ENCODE data around the gene MAGI1.

DNA sequence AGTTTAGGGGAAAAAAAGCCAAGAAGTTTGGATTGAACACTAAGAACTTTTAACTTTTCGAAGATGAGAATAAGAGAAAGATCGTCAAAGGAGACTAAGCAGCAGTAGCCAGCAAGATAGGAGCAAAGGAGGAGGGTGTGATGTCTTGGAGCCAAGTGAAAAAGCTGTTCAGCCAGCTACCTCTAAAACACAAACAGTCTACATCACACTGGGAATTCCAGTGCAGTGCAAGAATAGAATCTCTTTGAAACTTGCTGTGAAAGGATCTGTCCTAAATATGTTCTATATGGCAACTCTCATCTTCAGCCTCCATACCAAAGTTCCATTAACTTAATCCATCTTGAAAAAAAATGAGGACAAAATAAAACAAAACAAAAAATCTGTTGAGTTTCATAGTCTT is 541.5 kb downstream of the MAGI1 start:
- TF ChIP-seq IRF2 (CRISPR knock-in tag; IDR thresholded peaks at IDR 0.05; ENCODE audit: borderline replicate concordance, low read depth) (no peak), NR3C1 (CRISPR knock-in tag; conservative IDR thresholded peaks at IDR 0.05; ENCODE audit: low read depth) (no peak), TEAD4 (CRISPR knock-in tag; IDR thresholded peaks at IDR 0.05) (no peak), ATF1 (CRISPR knock-in tag; IDR thresholded peaks at IDR 0.05) (no peak), JUN (CRISPR knock-in tag; IDR thresholded peaks at IDR 0.05) (no peak), NR2C2 (CRISPR knock-in tag; IDR thresholded peaks at IDR 0.05) (no peak), NFE2L1 (CRISPR knock-in tag; IDR thresholded peaks at IDR 0.05) (no peak)
- TF ChIP-seq, protein P1, sequence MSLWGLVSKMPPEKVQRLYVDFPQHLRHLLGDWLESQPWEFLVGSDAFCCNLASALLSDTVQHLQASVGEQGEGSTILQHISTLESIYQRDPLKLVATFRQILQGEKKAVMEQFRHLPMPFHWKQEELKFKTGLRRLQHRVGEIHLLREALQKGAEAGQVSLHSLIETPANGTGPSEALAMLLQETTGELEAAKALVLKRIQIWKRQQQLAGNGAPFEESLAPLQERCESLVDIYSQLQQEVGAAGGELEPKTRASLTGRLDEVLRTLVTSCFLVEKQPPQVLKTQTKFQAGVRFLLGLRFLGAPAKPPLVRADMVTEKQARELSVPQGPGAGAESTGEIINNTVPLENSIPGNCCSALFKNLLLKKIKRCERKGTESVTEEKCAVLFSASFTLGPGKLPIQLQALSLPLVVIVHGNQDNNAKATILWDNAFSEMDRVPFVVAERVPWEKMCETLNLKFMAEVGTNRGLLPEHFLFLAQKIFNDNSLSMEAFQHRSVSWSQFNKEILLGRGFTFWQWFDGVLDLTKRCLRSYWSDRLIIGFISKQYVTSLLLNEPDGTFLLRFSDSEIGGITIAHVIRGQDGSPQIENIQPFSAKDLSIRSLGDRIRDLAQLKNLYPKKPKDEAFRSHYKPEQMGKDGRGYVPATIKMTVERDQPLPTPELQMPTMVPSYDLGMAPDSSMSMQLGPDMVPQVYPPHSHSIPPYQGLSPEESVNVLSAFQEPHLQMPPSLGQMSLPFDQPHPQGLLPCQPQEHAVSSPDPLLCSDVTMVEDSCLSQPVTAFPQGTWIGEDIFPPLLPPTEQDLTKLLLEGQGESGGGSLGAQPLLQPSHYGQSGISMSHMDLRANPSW (CRISPR knock-in tag; conservative IDR thresholded peaks at IDR 0.05; ENCODE audit: low read depth) = no peak
- TF ChIP-seq, protein P2, sequence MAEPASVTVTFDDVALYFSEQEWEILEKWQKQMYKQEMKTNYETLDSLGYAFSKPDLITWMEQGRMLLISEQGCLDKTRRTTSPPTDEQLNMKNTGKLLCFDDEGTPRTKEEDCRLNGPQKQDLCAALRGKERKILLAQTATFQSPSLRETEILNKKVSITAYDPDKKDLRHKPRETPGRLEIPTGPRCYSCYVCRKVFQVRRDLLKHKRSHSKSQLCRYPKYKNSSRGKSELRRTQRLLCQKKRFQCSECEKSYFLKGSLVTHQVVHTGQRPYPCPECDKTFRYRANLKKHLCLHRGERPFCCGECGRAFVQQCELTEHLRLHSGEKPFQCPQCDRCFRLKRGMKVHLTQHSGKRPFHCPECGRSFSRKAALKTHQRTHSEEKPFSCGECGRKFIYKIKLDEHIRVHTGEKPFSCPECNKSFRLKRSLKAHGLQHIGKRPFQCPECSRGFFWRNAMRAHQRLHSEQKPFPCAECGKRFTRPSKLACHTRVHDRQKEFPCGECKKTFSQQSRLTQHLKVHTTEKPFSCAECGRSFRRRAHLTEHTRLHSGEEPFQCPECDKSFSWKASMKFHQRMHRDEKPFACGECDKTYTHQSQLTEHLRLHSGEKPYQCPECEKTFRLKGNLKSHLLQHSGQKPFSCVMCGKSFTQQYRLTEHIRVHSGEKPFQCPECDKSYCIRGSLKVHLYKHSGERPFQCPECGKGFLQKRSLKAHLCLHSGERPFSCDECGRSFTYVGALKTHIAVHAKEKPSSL (CRISPR knock-in tag; conservative IDR thresholded peaks at IDR 0.05) = no peak
- TF ChIP-seq, protein P3, sequence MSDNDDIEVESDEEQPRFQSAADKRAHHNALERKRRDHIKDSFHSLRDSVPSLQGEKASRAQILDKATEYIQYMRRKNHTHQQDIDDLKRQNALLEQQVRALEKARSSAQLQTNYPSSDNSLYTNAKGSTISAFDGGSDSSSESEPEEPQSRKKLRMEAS (CRISPR knock-in tag; IDR thresholded peaks at IDR 0.05) = no peak
- TF ChIP-seq, protein P4, sequence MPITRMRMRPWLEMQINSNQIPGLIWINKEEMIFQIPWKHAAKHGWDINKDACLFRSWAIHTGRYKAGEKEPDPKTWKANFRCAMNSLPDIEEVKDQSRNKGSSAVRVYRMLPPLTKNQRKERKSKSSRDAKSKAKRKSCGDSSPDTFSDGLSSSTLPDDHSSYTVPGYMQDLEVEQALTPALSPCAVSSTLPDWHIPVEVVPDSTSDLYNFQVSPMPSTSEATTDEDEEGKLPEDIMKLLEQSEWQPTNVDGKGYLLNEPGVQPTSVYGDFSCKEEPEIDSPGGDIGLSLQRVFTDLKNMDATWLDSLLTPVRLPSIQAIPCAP (CRISPR knock-in tag; IDR thresholded peaks at IDR 0.05) = no peak
- TF ChIP-seq, protein P5, sequence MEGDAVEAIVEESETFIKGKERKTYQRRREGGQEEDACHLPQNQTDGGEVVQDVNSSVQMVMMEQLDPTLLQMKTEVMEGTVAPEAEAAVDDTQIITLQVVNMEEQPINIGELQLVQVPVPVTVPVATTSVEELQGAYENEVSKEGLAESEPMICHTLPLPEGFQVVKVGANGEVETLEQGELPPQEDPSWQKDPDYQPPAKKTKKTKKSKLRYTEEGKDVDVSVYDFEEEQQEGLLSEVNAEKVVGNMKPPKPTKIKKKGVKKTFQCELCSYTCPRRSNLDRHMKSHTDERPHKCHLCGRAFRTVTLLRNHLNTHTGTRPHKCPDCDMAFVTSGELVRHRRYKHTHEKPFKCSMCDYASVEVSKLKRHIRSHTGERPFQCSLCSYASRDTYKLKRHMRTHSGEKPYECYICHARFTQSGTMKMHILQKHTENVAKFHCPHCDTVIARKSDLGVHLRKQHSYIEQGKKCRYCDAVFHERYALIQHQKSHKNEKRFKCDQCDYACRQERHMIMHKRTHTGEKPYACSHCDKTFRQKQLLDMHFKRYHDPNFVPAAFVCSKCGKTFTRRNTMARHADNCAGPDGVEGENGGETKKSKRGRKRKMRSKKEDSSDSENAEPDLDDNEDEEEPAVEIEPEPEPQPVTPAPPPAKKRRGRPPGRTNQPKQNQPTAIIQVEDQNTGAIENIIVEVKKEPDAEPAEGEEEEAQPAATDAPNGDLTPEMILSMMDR (IDR thresholded peaks at IDR 0.05) = no peak
- TF ChIP-seq, protein P6, sequence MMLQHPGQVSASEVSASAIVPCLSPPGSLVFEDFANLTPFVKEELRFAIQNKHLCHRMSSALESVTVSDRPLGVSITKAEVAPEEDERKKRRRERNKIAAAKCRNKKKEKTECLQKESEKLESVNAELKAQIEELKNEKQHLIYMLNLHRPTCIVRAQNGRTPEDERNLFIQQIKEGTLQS (CRISPR knock-in tag; conservative IDR thresholded peaks at IDR 0.05) = no peak

All from WTC11 (cell line).